ENCODE data around the gene PIK3C2B.

The PIK3C2B gene

DNA sequence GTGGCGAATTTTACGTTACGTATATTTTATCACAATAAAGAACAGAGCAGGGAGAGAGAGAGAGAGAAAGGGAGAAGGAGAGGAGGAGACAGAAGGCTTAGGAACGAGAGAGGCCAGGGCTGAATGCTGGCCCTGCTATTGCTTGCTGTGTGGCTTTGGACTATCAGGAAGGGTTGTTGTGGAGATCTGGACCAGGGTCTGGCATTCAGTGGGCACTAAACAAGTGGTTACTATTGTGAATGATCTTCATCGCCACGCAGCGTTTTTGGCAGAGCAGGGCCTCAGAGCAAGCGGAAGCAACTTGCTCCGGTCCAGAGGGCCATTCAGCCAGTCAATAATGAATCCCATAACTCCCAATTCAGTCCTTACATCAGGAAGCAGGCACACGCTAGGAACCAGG lies 26.4 kb downstream of the PIK3C2B start:
- H3K27me3 ChIP-seq (ENCODE audit: control insufficient read depth, insufficient read depth, low read length) = no peaks in the 10 kb centered on the region
- H3K4me1 ChIP-seq (ENCODE audit: control insufficient read depth, insufficient read depth, low read length) = peaks cover 12% of the 10 kb centered on the region; the same call in 1 of the 2 replicates
- H3K36me3 ChIP-seq (ENCODE audit: control insufficient read depth, insufficient read depth, low read length) = peaks cover 17% of the 10 kb centered on the region
- H3K4me3 ChIP-seq (ENCODE audit: low read depth, low read length) = no peak overlapping the region
- no peaks in the 10 kb centered on the region for H3K9me3 ChIP-seq (ENCODE audit: control insufficient read depth, insufficient read depth, low read depth, low read length)
- no peak overlapping the region for H3K9ac ChIP-seq (ENCODE audit: low read length)
- no peak overlapping the region for H3K27ac ChIP-seq (ENCODE audit: low read depth, low read length)

DNA sequence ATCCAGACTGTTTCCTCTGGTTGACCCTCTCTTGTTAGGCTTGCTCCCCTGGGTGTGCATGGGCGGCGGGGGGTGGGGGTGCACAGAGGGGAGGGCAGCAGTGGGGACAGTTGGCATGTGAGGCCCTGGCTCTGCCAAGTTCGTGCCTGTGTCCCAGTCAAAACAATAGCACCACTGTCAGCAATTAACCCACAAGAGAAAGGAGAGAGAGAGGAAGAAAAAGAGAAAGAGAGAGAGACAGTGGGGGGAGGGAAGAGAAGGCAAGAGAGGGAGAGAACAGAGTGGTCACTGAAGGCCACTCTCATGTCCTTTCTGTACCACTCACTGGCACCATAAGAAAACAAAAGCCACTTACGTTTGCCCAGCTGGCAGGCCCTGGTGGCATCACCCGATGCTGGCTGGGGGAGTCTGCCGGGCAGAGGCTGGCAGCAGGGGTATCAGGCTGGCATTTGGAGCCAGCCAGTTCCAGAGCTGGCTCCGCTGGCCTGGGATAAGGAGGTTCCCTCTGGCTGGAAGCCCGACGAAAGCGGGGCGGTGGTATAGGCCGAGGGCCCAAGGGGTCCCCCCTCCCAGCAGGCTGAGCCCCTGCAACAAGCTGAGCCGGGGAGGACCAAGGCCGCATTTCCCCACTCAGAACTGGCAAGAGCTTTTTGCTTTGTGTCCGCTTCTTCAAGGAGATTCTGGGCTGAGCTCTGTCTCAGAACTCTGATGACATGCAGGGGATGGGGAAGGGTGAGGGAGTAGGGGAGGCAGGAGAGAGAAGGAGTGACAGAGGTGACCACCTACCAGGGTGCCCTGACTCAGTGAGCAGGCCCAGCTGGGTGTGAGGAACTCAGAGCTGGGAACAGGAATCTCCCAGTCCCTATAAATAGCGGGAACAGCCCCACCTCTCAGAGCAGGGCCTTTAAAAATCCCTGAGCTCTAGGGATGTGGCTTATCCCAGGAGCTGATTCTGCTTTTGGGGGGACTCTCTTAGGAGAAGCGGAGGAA lies 27.9 kb downstream of the PIK3C2B start:
- Histone ChIP-seq H3K4me1 (ENCODE audit: control insufficient read depth, insufficient read depth, low read length) (peaks cover 12% of the 10 kb centered on the region; the same call in 1 of the 2 replicates), H3K27ac (ENCODE audit: low read depth, low read length) (no peak overlapping the region), H3K27me3 (ENCODE audit: control insufficient read depth, insufficient read depth, low read length) (no peaks in the 10 kb centered on the region), H3K36me3 (ENCODE audit: control insufficient read depth, insufficient read depth, low read length) (peaks cover 24% of the 10 kb centered on the region), H3K9ac (ENCODE audit: low read length) (no peak overlapping the region), H3K9me3 (ENCODE audit: control insufficient read depth, insufficient read depth, low read depth, low read length) (no peaks in the 10 kb centered on the region), H3K4me3 (ENCODE audit: low read depth, low read length) (no peak overlapping the region)

DNA sequence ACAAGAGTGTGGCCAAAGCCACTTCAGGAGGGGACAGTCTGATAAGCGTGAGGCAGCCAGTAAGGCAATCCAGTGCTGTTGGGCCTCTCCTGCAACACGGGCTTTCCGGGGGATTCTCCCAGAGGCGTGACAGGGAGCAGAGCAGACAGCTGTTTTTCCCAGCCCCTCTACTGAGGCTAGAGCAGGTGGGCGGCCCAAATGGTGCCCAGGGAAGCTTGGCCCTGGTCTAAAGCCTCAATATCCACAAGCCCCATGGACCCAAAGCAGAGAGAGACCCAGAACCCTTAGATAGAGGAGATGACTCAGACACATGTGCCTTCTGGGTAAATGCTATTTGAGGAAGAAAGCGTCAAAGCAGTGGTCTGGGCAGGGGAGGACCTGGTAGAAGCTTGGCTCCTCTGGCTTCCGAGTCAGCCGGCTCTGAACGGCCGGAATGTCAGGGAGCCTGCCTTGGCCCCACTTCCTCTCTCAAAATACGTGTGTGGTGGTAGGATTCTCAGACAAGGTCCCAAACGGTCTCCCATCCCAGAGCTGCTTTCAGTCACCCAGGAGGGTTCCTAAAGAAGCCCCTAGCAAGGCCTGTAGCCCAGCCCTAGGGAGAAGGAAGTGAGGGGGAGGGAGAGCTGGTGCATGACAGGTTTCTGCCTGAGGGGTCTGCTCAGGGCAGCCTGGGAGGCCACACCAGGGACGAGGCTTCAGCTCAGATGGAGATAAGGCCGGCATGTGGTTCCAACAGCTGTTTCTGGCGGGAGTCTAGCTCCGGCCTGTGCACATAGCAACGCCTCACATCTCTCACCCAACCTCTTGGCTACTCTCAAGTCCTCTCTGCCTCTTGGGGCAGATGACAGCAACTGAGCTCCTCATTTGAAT lies 28.8 kb downstream of the PIK3C2B start:
- Histone ChIP-seq H3K9me3 (ENCODE audit: control insufficient read depth, insufficient read depth, low read depth, low read length) (no peaks in the 10 kb centered on the region), H3K27ac (ENCODE audit: low read depth, low read length) (no peak overlapping the region), H3K4me3 (ENCODE audit: low read depth, low read length) (no peak overlapping the region), H3K36me3 (ENCODE audit: control insufficient read depth, insufficient read depth, low read length) (peaks cover 24% of the 10 kb centered on the region), H3K27me3 (ENCODE audit: control insufficient read depth, insufficient read depth, low read length) (no peaks in the 10 kb centered on the region), H3K4me1 (ENCODE audit: control insufficient read depth, insufficient read depth, low read length) (peaks cover 12% of the 10 kb centered on the region; the same call in 1 of the 2 replicates), H3K9ac (ENCODE audit: low read length) (no peak overlapping the region)

- Histone ChIP-seq H3K9me3 (ENCODE audit: control insufficient read depth, insufficient read depth, low read depth, low read length) (no peaks in the 10 kb centered on the region), H3K9ac (ENCODE audit: low read length) (no peak overlapping the region), H3K27ac (ENCODE audit: low read depth, low read length) (no peak overlapping the region), H3K27me3 (ENCODE audit: control insufficient read depth, insufficient read depth, low read length) (no peaks in the 10 kb centered on the region), H3K4me3 (ENCODE audit: low read depth, low read length) (no peak overlapping the region), H3K4me1 (ENCODE audit: control insufficient read depth, insufficient read depth, low read length) (peaks cover 12% of the 10 kb centered on the region; the same call in 1 of the 2 replicates), H3K36me3 (ENCODE audit: control insufficient read depth, insufficient read depth, low read length) (peaks cover 34% of the 10 kb centered on the region)
Observed at GRCh38 chr1:204464701-204465100, 29.9 kb downstream of the PIK3C2B start.

- Histone ChIP-seq H3K9me3 (ENCODE audit: control insufficient read depth, insufficient read depth, low read depth, low read length) (no peaks in the 10 kb centered on the region), H3K27ac (ENCODE audit: low read depth, low read length) (no peak overlapping the region), H3K4me1 (ENCODE audit: control insufficient read depth, insufficient read depth, low read length) (peaks cover 12% of the 10 kb centered on the region; the same call in 1 of the 2 replicates), H3K9ac (ENCODE audit: low read length) (no peak overlapping the region), H3K4me3 (ENCODE audit: low read depth, low read length) (no peak overlapping the region), H3K36me3 (ENCODE audit: control insufficient read depth, insufficient read depth, low read length) (peaks cover 34% of the 10 kb centered on the region), H3K27me3 (ENCODE audit: control insufficient read depth, insufficient read depth, low read length) (no peaks in the 10 kb centered on the region)
Observed at GRCh38 chr1:204464187-204464631, 30.4 kb downstream of the PIK3C2B start.

GRCh38 chr1:204463125-204464060 lies 31.2 kb downstream of the PIK3C2B start:
- H3K4me3 ChIP-seq (ENCODE audit: low read depth, low read length) = no peak overlapping the region
- peaks cover 12% of the 10 kb centered on the region; the same call in 1 of the 2 replicates for H3K4me1 ChIP-seq (ENCODE audit: control insufficient read depth, insufficient read depth, low read length)
- H3K27me3 ChIP-seq (ENCODE audit: control insufficient read depth, insufficient read depth, low read length) = no peaks in the 10 kb centered on the region
- no peak overlapping the region for H3K27ac ChIP-seq (ENCODE audit: low read depth, low read length)
- H3K9ac ChIP-seq (ENCODE audit: low read length) = no peak overlapping the region
- no peaks in the 10 kb centered on the region for H3K9me3 ChIP-seq (ENCODE audit: control insufficient read depth, insufficient read depth, low read depth, low read length)
- H3K36me3 ChIP-seq (ENCODE audit: control insufficient read depth, insufficient read depth, low read length) = peaks cover 33% of the 10 kb centered on the region

DNA sequence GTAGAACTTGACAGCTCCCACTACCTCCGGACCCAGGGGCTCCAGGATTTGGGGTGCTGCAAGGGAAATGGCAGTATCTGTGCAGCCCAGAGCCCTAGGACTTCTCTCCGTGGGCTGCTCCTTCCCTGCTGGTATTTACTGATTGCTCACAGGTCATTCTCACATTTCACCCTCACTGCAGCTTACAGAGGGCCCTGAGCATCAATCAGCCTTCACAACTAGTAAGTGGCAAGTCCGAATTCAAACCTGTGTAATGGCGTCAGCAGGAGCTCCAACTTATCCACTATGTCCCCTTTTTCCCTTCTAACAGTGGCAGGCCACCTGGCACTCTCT lies 32.4 kb downstream of the PIK3C2B start:
- Histone ChIP-seq H3K27me3 (ENCODE audit: control insufficient read depth, insufficient read depth, low read length) (no peaks in the 10 kb centered on the region), H3K36me3 (ENCODE audit: control insufficient read depth, insufficient read depth, low read length) (peaks cover 35% of the 10 kb centered on the region), H3K9me3 (ENCODE audit: control insufficient read depth, insufficient read depth, low read depth, low read length) (no peaks in the 10 kb centered on the region), H3K4me3 (ENCODE audit: low read depth, low read length) (no peak overlapping the region), H3K9ac (ENCODE audit: low read length) (no peak overlapping the region), H3K4me1 (ENCODE audit: control insufficient read depth, insufficient read depth, low read length) (peaks cover 18% of the 10 kb centered on the region; the same call in 1 of the 2 replicates), H3K27ac (ENCODE audit: low read depth, low read length) (no peak overlapping the region)

DNA sequence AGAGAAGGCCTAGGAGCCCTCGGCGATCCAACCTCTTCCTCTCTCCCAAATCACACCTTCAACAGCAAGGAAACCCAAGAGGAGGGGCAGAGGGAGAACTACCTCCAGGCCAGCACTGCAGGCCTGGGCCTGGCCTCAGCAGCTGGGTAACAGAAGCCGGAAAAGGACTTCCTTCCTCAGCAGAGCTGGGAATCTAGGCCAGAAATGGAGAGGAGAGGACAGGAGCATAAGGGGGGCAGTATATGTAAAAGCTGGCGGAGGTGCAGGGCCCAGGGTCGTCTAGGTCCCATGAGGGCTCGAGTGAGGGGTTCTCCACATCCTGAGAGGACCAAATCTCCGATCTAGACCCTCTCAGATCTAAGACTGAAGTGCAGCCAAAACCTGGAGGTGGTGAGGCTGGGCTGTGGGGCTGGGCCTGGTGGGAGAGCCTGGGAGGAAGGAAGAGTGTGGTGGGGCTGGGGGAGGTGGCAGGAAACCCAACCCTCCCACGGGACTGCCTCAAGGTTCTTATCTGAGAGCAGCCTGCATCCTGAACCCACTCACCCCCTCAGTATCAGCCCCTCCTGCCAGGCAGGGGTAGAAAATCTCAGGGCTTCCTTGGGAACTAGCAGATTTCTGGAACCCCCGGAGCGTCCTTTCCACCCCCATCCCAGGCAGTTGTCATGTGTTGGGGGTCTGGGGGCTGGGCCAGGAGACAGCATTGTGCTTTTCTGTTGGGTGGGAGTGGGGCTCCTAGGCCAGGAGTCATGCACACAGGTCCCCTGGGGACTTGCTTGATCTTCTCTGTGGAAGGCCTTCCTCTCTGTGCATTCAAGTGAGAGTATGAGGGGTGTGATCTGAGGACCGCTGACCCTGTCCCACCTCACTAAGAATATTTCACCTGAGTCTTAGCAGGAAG lies 33.0 kb downstream of the PIK3C2B start:
- H3K27ac ChIP-seq (ENCODE audit: low read depth, low read length) = no peak overlapping the region
- H3K36me3 ChIP-seq (ENCODE audit: control insufficient read depth, insufficient read depth, low read length) = peaks cover 35% of the 10 kb centered on the region
- H3K9me3 ChIP-seq (ENCODE audit: control insufficient read depth, insufficient read depth, low read depth, low read length) = no peaks in the 10 kb centered on the region
- no peak overlapping the region for H3K4me3 ChIP-seq (ENCODE audit: low read depth, low read length)
- H3K9ac ChIP-seq (ENCODE audit: low read length) = no peak overlapping the region
- no peaks in the 10 kb centered on the region for H3K27me3 ChIP-seq (ENCODE audit: control insufficient read depth, insufficient read depth, low read length)
- peaks cover 21% of the 10 kb centered on the region for H3K4me1 ChIP-seq (ENCODE audit: control insufficient read depth, insufficient read depth, low read length)

DNA sequence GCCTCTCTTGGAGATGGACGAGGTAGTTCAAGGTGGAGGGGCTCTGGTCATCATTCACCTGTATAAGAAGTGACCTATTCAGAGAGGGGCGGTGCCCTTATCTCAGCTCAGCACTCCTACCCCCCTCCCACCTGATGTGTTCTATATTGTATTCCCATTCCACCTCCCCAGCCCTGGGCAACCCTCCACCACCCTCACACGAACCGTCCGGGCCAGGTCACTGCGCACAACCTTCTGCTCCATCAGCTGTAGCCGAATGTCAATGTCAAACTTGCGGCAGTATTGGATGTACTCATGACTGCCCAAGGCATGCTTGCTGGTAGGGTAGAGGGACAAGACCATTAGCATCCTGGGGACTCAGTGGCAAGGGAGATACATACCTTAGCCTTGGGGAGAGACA lies 34.3 kb downstream of the PIK3C2B start:
- no peaks in the 10 kb centered on the region for H3K27me3 ChIP-seq (ENCODE audit: control insufficient read depth, insufficient read depth, low read length)
- no peak overlapping the region for H3K27ac ChIP-seq (ENCODE audit: low read depth, low read length)
- H3K36me3 ChIP-seq (ENCODE audit: control insufficient read depth, insufficient read depth, low read length) = peaks cover 35% of the 10 kb centered on the region
- H3K4me1 ChIP-seq (ENCODE audit: control insufficient read depth, insufficient read depth, low read length) = peaks cover 23% of the 10 kb centered on the region
- H3K4me3 ChIP-seq (ENCODE audit: low read depth, low read length) = no peak overlapping the region
- H3K9me3 ChIP-seq (ENCODE audit: control insufficient read depth, insufficient read depth, low read depth, low read length) = no peaks in the 10 kb centered on the region
- no peak overlapping the region for H3K9ac ChIP-seq (ENCODE audit: low read length)

Data from HUES6 (cell line).